Measurements from ENCODE around the gene GLB1L2.

GLB1L2 gene

GRCh38 chr11:134392953-134393615 lies 61.3 kb downstream of the GLB1L2 start:
- no peaks in the 10 kb centered on the region for H3K9me3 ChIP-seq (ENCODE audit: control insufficient read depth, low read length)
- 94 to 96% methylated on average over 21 of the region's 21 CpGs for WGBS, 2 experiments

GRCh38 chr11:134393638-134394037 lies 61.9 kb downstream of the GLB1L2 start:
- H3K27me3 ChIP-seq (ENCODE audit: control insufficient read depth, insufficient read depth, low read length, poor library complexity, severe bottlenecking) = no peaks in the 10 kb centered on the region
- peaks cover 4% of the 10 kb centered on the region for H3K36me3 ChIP-seq (ENCODE audit: control insufficient read depth, insufficient read depth, low read length)
- no peak overlapping the region for H3K4me3 ChIP-seq (ENCODE audit: insufficient read depth, low read depth, low read length)
- no peaks in the 10 kb centered on the region for H3K9me3 ChIP-seq (ENCODE audit: control insufficient read depth, low read length)
- H3K27ac ChIP-seq (ENCODE audit: insufficient read depth, low read depth, low read length, poor library complexity, severe bottlenecking) = no peak overlapping the region
- WGBS, 2 experiments = 67 to 73% methylated on average over 14 of the region's 14 CpGs
- peaks cover 6% of the 10 kb centered on the region for H3K4me1 ChIP-seq (ENCODE audit: control insufficient read depth, insufficient read depth, low read length)

More at GRCh38 chr11:134392953-134393615, 61.3 kb downstream of the GLB1L2 start:
- H3K36me3 ChIP-seq (ENCODE audit: control insufficient read depth, insufficient read depth, low read length) = peaks cover 4% of the 10 kb centered on the region
- H3K4me1 ChIP-seq (ENCODE audit: control insufficient read depth, insufficient read depth, low read length) = peaks cover 6% of the 10 kb centered on the region
- no peak overlapping the region for H3K4me3 ChIP-seq (ENCODE audit: insufficient read depth, low read depth, low read length)
- no peaks in the 10 kb centered on the region for H3K27me3 ChIP-seq (ENCODE audit: control insufficient read depth, insufficient read depth, low read length, poor library complexity, severe bottlenecking)
- H3K27ac ChIP-seq (ENCODE audit: insufficient read depth, low read depth, low read length, poor library complexity, severe bottlenecking) = no peak overlapping the region

- WGBS, 2 experiments = 93 to 94% methylated on average over 10 of the region's 10 CpGs
- no peak overlapping the region for H3K27ac ChIP-seq (ENCODE audit: insufficient read depth, low read depth, low read length, poor library complexity, severe bottlenecking)
Observed at GRCh38 chr11:134394311-134394710, 62.5 kb downstream of the GLB1L2 start.

GRCh38 chr11:134395002-134395401 lies 63.2 kb downstream of the GLB1L2 start:
- H3K4me3 ChIP-seq (ENCODE audit: insufficient read depth, low read depth, low read length) = no peak overlapping the region
- no peaks in the 10 kb centered on the region for H3K9me3 ChIP-seq (ENCODE audit: control insufficient read depth, low read length)
- H3K36me3 ChIP-seq (ENCODE audit: control insufficient read depth, insufficient read depth, low read length) = peaks cover 4% of the 10 kb centered on the region
- no peak overlapping the region for H3K27ac ChIP-seq (ENCODE audit: insufficient read depth, low read depth, low read length, poor library complexity, severe bottlenecking)
- H3K4me1 ChIP-seq (ENCODE audit: control insufficient read depth, insufficient read depth, low read length) = peaks cover 6% of the 10 kb centered on the region
- no peaks in the 10 kb centered on the region for H3K27me3 ChIP-seq (ENCODE audit: control insufficient read depth, insufficient read depth, low read length, poor library complexity, severe bottlenecking)
- WGBS, 2 experiments = 88 to 90% methylated on average over 12 of the region's 12 CpGs

More at GRCh38 chr11:134394311-134394710, 62.5 kb downstream of the GLB1L2 start:
- Histone ChIP-seq H3K4me3 (ENCODE audit: insufficient read depth, low read depth, low read length) (no peak overlapping the region), H3K9me3 (ENCODE audit: control insufficient read depth, low read length) (no peaks in the 10 kb centered on the region), H3K27me3 (ENCODE audit: control insufficient read depth, insufficient read depth, low read length, poor library complexity, severe bottlenecking) (no peaks in the 10 kb centered on the region), H3K4me1 (ENCODE audit: control insufficient read depth, insufficient read depth, low read length) (peaks cover 6% of the 10 kb centered on the region), H3K36me3 (ENCODE audit: control insufficient read depth, insufficient read depth, low read length) (peaks cover 4% of the 10 kb centered on the region)

- no peak overlapping the region for H3K27ac ChIP-seq (ENCODE audit: insufficient read depth, low read depth, low read length, poor library complexity, severe bottlenecking)
- no peaks in the 10 kb centered on the region for H3K9me3 ChIP-seq (ENCODE audit: control insufficient read depth, low read length)
- WGBS, 2 experiments = 93 to 94% methylated on average over 18 of the region's 18 CpGs
- no peaks in the 10 kb centered on the region for H3K27me3 ChIP-seq (ENCODE audit: control insufficient read depth, insufficient read depth, low read length, poor library complexity, severe bottlenecking)
- H3K4me3 ChIP-seq (ENCODE audit: insufficient read depth, low read depth, low read length) = no peak overlapping the region
- H3K4me1 ChIP-seq (ENCODE audit: control insufficient read depth, insufficient read depth, low read length) = peaks cover 6% of the 10 kb centered on the region
- H3K36me3 ChIP-seq (ENCODE audit: control insufficient read depth, insufficient read depth, low read length) = peaks cover 4% of the 10 kb centered on the region
Observed at GRCh38 chr11:134397304-134398078, 65.7 kb downstream of the GLB1L2 start.

GRCh38 chr11:134398079-134398444 lies 66.3 kb downstream of the GLB1L2 start:
- 92 to 93% methylated on average over 11 of the region's 11 CpGs for WGBS, 2 experiments
- no peaks in the 10 kb centered on the region for H3K9me3 ChIP-seq (ENCODE audit: control insufficient read depth, low read length)

GRCh38 chr11:134398644-134399292 lies 67.0 kb downstream of the GLB1L2 start:
- no peak overlapping the region for H3K4me3 ChIP-seq (ENCODE audit: insufficient read depth, low read depth, low read length)
- H3K4me1 ChIP-seq (ENCODE audit: control insufficient read depth, insufficient read depth, low read length) = peaks cover 6% of the 10 kb centered on the region
- H3K9me3 ChIP-seq (ENCODE audit: control insufficient read depth, low read length) = no peaks in the 10 kb centered on the region
- 93 to 95% methylated on average over 13 of the region's 13 CpGs for WGBS, 2 experiments
- no peak overlapping the region for H3K27ac ChIP-seq (ENCODE audit: insufficient read depth, low read depth, low read length, poor library complexity, severe bottlenecking)
- H3K36me3 ChIP-seq (ENCODE audit: control insufficient read depth, insufficient read depth, low read length) = no peaks in the 10 kb centered on the region
- no peaks in the 10 kb centered on the region for H3K27me3 ChIP-seq (ENCODE audit: control insufficient read depth, insufficient read depth, low read length, poor library complexity, severe bottlenecking)

More at GRCh38 chr11:134398079-134398444, 66.3 kb downstream of the GLB1L2 start:
- Histone ChIP-seq H3K4me1 (ENCODE audit: control insufficient read depth, insufficient read depth, low read length) (peaks cover 6% of the 10 kb centered on the region), H3K27ac (ENCODE audit: insufficient read depth, low read depth, low read length, poor library complexity, severe bottlenecking) (no peak overlapping the region), H3K36me3 (ENCODE audit: control insufficient read depth, insufficient read depth, low read length) (no peaks in the 10 kb centered on the region), H3K4me3 (ENCODE audit: insufficient read depth, low read depth, low read length) (no peak overlapping the region), H3K27me3 (ENCODE audit: control insufficient read depth, insufficient read depth, low read length, poor library complexity, severe bottlenecking) (no peaks in the 10 kb centered on the region)

GRCh38 chr11:134399293-134399654 lies 67.5 kb downstream of the GLB1L2 start:
- Histone ChIP-seq H3K4me1 (ENCODE audit: control insufficient read depth, insufficient read depth, low read length) (peaks cover 6% of the 10 kb centered on the region), H3K36me3 (ENCODE audit: control insufficient read depth, insufficient read depth, low read length) (no peaks in the 10 kb centered on the region), H3K27ac (ENCODE audit: insufficient read depth, low read depth, low read length, poor library complexity, severe bottlenecking) (no peak overlapping the region), H3K27me3 (ENCODE audit: control insufficient read depth, insufficient read depth, low read length, poor library complexity, severe bottlenecking) (no peaks in the 10 kb centered on the region), H3K4me3 (ENCODE audit: insufficient read depth, low read depth, low read length) (no peak overlapping the region), H3K9me3 (ENCODE audit: control insufficient read depth, low read length) (no peaks in the 10 kb centered on the region)
- WGBS, 2 experiments = 92 to 94% methylated on average over 8 of the region's 8 CpGs

GRCh38 chr11:134399996-134400395 lies 68.2 kb downstream of the GLB1L2 start:
- H3K36me3 ChIP-seq (ENCODE audit: control insufficient read depth, insufficient read depth, low read length) = no peaks in the 10 kb centered on the region
- no peaks in the 10 kb centered on the region for H3K27me3 ChIP-seq (ENCODE audit: control insufficient read depth, insufficient read depth, low read length, poor library complexity, severe bottlenecking)
- no peaks in the 10 kb centered on the region for H3K9me3 ChIP-seq (ENCODE audit: control insufficient read depth, low read length)
- no peak overlapping the region for H3K27ac ChIP-seq (ENCODE audit: insufficient read depth, low read depth, low read length, poor library complexity, severe bottlenecking)
- H3K4me1 ChIP-seq (ENCODE audit: control insufficient read depth, insufficient read depth, low read length) = peaks cover 2% of the 10 kb centered on the region
- no peak overlapping the region for H3K4me3 ChIP-seq (ENCODE audit: insufficient read depth, low read depth, low read length)
- 91 to 92% methylated on average over 7 of the region's 7 CpGs for WGBS, 2 experiments

All from ectodermal cell (in vitro differentiated cells).